Neural cell (in vitro differentiated cells): ENCODE data around the gene DNAH10. TPM values are rescaled to one million over a fixed set of nuclear protein-coding genes. Genes with fewer than 3 reads are reported as not detected.

Experiments used
- H2AFZ ChIP-seq: fragments of 200-600, 300-800 bp; sonication (generic), shearing (Covaris generic); 2 replicates; pipeline ENCODE4 v1.6.0; 2014; ENCODE audit warnings: low read depth, mild to moderate bottlenecking, antibody characterized with exemption, low read length, moderate library complexity
- H3F3A ChIP-seq: fragments of 200-600 bp; shearing (Covaris generic); 2 replicates; pipeline ENCODE4 v1.6.1; 2016; ENCODE audit warnings: mild to moderate bottlenecking, moderate library complexity, mixed read lengths, antibody characterized with exemption, low read length; ENCODE audit not compliant: insufficient read depth, poor library complexity, severe bottlenecking
- H3K27ac ChIP-seq: fragments of 200-600, 300-800 bp; sonication (generic), shearing (Covaris generic); 2 replicates; pipeline ENCODE4 v1.5.1; 2014; ENCODE audit warnings: mild to moderate bottlenecking, low read length, moderate library complexity
- H3K27me3 ChIP-seq: fragments of 300-800, 200-600 bp; sonication (generic), shearing (Covaris generic); 2 replicates; pipeline ENCODE4 v1.6.0; 2014; ENCODE audit warnings: mild to moderate bottlenecking, low read depth, low read length, moderate library complexity; ENCODE audit not compliant: insufficient read depth
- H3K36me3 ChIP-seq: fragments of 300-800, 200-600 bp; sonication (generic), shearing (Covaris generic); 2 replicates; pipeline ENCODE4 v1.5.1; 2014; ENCODE audit warnings: mild to moderate bottlenecking, antibody characterized with exemption, low read length, moderate library complexity; ENCODE audit not compliant: insufficient read depth
- H3K4me2 ChIP-seq: fragments of 300-800, 200-600 bp; sonication (generic), shearing (Covaris generic); 2 replicates; pipeline ENCODE4 v1.6.0; 2014; ENCODE audit warnings: mild to moderate bottlenecking, low read length
- H3K4me3 ChIP-seq: fragments of 300-800, 200-600 bp; sonication (generic), shearing (Covaris generic); 2 replicates; pipeline ENCODE4 v1.5.1; 2014; ENCODE audit warnings: mild to moderate bottlenecking, low read length, moderate library complexity
- H3K79me2 ChIP-seq: fragments of 200-600 bp; shearing (Covaris generic); replicated peaks from 2 replicates; pipeline ENCODE4 v1.6.0; 2014; ENCODE audit warnings: mild to moderate bottlenecking, low read length, moderate library complexity; ENCODE audit not compliant: insufficient read depth
- H3K9ac ChIP-seq: fragments of 300-800, 200-600 bp; sonication (generic), shearing (Covaris generic); 2 replicates; pipeline ENCODE4 v1.6.1; 2016; ENCODE audit warnings: mild to moderate bottlenecking, low read length, mixed read lengths
- H3K9me2 ChIP-seq: fragments of 200-600 bp; shearing (Covaris generic); 2 replicates; pipeline ENCODE4 v1.6.1; 2016; ENCODE audit warnings: mild to moderate bottlenecking, low read length, mixed read lengths; ENCODE audit not compliant: insufficient read depth
- H3K9me3 ChIP-seq: fragments of 200-600, 300-800 bp; sonication (generic), shearing (Covaris generic); 2 replicates; pipeline ENCODE4 v1.6.1; 2016; ENCODE audit warnings: mild to moderate bottlenecking, mixed run types, low read length, moderate library complexity, mixed read lengths
- H4K20me1 ChIP-seq: fragments of 200-600 bp; shearing (Covaris generic); 2 replicates; pipeline ENCODE4 v1.6.1; 2016; ENCODE audit warnings: mild to moderate bottlenecking, mixed run types; ENCODE audit not compliant: insufficient read depth
- CTCF ChIP-seq: fragments of 450-650 bp; IDR thresholded peaks from 2 replicates; pipeline ENCODE4 v1.5.1; 2014; ENCODE audit warnings: antibody characterized with exemption, mild to moderate bottlenecking, moderate library complexity; ENCODE audit not compliant: poor library complexity, severe bottlenecking
- EP300 ChIP-seq: fragments of 450-650 bp; conservative IDR thresholded peaks from 2 replicates; pipeline ENCODE4 v1.6.1; 2014; ENCODE audit warnings: antibody characterized with exemption, mild to moderate bottlenecking, moderate library complexity; ENCODE audit not compliant: poor library complexity, severe bottlenecking
- EZH2 ChIP-seq: fragments of 200-600, 300-800 bp; shearing (Covaris generic), sonication (generic); IDR thresholded peaks from 2 replicates; pipeline ENCODE4 v1.6.1; 2014; ENCODE audit warnings: antibody characterized with exemption, low read length, borderline replicate concordance, mild to moderate bottlenecking; ENCODE audit not compliant: insufficient read depth, poor library complexity, severe bottlenecking
- MXI1 ChIP-seq: fragments of 450-650 bp; conservative IDR thresholded peaks from 2 replicates; pipeline ENCODE4 v1.6.1; 2014; ENCODE audit warnings: antibody characterized with exemption, mild to moderate bottlenecking; ENCODE audit not compliant: poor library complexity, severe bottlenecking
- POLR2AphosphoS5 ChIP-seq: IDR thresholded peaks from 2 replicates; pipeline ENCODE4 v1.6.1; 2012
- RAD21 ChIP-seq: fragments of 450-650 bp; conservative IDR thresholded peaks from 2 replicates; pipeline ENCODE4 v1.6.1; 2014; ENCODE audit warnings: antibody characterized with exemption, mild to moderate bottlenecking, moderate library complexity
- REST ChIP-seq: IDR thresholded peaks from 2 replicates; pipeline ENCODE4 v1.6.1; 2012; ENCODE audit warnings: borderline replicate concordance
- SMC3 ChIP-seq: fragments of 450-650 bp; conservative IDR thresholded peaks from 2 replicates; pipeline ENCODE4 v1.6.1; 2014; ENCODE audit warnings: antibody characterized with exemption, mild to moderate bottlenecking, moderate library complexity; ENCODE audit not compliant: poor library complexity
- TAF1 ChIP-seq: IDR thresholded peaks from 2 replicates; pipeline ENCODE4 v1.6.1; 2012; ENCODE audit warnings: low read depth
- polyA plus RNA-seq: library from polyadenylated mRNA; depleted of rRNA; stranded (reverse); fragments of >200 nt; gene quantifications from 2 replicates; pipeline ENCODE4 v1.2.3, GENCODE V29; 2014

The DNAH10 gene
- polyA plus RNA-seq, 1 donor from 2014 or later: 1.9 TPM

GRCh38 chr12:123950476-123951349 is 188.6 kb downstream of the DNAH10 start:
- Histone ChIP-seq H3K27me3 (no peaks in the 10 kb centered on the region), H4K20me1 (no peaks in the 10 kb centered on the region), H3F3A (peaks cover 3% of the 10 kb centered on the region), H3K9me3 (peaks cover 4% of the 10 kb centered on the region), H3K4me3 (no peak overlapping the region), H3K9ac (no peak overlapping the region), H3K79me2 (peaks cover 20% of the 10 kb centered on the region), H3K9me2 (no peaks in the 10 kb centered on the region), H3K36me3 (no peaks in the 10 kb centered on the region), H2AFZ (no peak overlapping the region), H3K27ac (no peak overlapping the region), H3K4me2 (no peak overlapping the region)
- TF ChIP-seq RAD21 (no peak), REST (no peak), TAF1 (no peak), EP300 (no peak), SMC3 (no peak)

GRCh38 chr12:123951467-123951866 is 189.4 kb downstream of the DNAH10 start:
- no peak overlapping the region for H3K4me3 ChIP-seq
- H3F3A ChIP-seq: peaks cover 3% of the 10 kb centered on the region
- TF ChIP-seq MXI1 (no peak), SMC3 (no peak), EP300 (no peak), EZH2 (no peak), CTCF (no peak), REST (no peak), RAD21 (no peak), POLR2AphosphoS5 (no peak), TAF1 (no peak)
- no peaks in the 10 kb centered on the region for H4K20me1 ChIP-seq
- peaks cover 4% of the 10 kb centered on the region for H3K9me3 ChIP-seq
- no peaks in the 10 kb centered on the region for H3K9me2 ChIP-seq
- H3K79me2 ChIP-seq: peaks cover 20% of the 10 kb centered on the region
- H3K9ac ChIP-seq: no peak overlapping the region
- no peaks in the 10 kb centered on the region for H3K27me3 ChIP-seq
- no peak overlapping the region for H3K27ac ChIP-seq
- H3K36me3 ChIP-seq: no peaks in the 10 kb centered on the region
- no peak overlapping the region for H3K4me2 ChIP-seq
- no peak overlapping the region for H2AFZ ChIP-seq
